ENCODE results near the gene SLC8A2.

Gene SLC8A2

DNA sequence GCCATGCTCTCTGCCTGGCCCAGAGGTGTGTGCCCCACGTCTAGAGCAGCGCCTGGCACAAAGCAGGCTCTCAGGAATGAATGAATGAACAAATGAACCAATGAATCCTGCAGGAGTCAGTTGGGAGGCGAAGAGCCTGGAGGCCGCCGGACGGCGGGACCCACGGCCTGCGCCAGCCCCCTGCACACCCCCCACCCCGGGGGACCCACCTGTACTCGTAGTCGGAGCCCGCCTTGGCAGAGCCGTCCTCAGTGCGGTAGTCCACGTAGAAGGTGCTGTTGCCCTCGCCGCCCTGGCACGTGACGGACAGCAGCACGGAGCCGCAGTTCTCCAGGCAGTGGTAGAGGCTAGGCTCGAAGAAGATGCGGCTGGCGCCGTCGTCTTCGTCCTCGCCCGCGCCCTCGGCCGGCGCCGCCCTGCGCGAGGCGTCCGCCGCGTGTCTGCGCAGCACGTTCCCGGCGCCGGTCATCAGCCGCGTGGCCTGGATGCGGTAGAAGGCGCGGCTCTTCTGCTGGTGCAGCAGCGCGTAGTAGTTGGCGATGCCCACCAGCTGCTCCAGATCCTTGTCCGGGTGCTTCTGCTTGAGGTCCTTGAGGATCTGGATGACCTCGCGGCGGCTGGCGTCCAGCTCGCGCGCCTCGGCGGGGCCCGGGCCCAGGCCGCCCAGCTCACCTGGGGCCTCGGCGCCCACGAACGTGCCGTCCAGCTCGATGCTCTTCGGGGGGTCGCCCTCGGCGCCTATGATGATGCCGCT is 14.8 kb downstream of the SLC8A2 start:
- no peak for DNase-seq

DNA sequence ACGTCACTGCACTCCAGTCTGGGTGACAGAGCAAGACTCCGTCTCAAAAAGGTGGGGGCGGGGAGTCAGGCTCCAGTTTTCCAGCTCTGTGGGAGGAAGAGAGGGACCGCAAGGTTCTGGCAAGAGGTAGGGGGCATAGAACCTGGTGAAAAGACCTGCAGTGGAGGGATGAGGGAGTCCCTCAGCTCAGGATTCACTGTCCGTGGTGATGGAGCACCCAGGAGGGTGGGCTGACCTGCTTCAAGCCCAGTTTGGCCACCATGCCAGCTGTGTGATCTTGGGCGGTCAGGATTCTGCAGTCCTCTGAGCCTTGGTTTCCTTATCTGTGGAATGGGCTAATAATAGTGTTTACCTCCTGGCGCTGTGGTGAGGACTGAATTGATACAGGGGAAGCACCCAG is 21.2 kb downstream of the SLC8A2 start:
- DNase-seq = no peak

DNA sequence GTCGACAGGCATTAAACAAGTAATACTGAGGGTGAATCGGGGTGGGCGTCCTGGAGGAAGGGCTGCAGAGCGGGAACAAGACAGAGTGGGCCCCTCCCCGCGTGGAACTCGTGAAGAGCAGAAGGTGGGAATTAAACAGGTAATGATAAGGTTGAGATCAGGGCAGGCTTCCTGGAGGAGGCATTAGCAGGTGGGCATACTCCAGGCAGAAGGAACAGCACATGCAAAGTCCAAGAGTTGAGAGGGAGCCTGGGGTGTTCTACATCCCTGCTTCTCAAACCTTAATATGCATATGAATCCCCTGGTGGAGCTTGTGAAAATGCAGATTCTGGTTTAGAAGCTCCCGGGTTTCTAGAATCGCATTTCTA is 23.3 kb downstream of the SLC8A2 start:
- no peak for DNase-seq

DNA sequence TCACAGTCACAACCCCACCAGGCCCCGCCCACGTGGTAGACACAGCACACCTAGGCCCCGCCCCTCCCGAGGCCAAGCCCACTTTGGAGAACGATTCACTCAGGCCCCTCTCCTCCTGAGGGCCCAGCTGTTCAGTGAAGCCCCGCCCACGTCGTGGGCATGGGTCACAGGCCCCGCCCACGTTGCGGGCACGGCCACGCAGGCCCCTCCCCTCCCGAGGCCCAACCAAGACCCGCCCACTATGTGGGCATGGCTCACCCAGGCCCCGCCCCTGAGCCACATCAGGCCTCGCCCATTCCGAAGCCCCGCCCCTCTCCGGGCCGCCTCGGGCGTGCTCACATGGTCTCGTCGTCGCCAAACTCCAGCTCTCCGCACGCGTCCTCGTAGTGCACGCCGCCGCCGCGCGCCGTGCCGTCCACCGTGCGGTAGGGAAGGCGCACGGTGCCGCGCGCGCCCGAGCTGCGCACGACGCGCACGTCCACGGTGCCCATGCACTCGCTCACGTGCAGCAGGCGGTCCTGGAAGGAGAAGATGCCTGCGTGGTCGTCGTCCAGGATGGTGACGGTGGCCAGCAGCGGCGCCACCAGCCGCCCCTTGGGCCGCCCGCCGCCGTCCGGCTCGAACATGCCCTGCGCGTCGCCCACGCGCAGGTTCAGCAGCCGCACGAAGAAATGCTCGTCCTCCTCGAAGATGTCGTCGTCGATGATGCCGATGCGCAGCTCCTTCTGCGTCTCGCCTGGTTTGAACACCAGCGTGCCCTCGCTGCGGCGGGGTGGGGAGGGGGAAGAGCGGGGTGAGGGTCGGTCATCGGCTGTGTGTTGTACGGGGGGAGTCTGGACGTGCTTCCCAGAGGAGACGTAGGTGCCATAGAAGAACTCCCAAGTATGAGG is 24.0 kb downstream of the SLC8A2 start:
- DNase-seq = no peak

DNA sequence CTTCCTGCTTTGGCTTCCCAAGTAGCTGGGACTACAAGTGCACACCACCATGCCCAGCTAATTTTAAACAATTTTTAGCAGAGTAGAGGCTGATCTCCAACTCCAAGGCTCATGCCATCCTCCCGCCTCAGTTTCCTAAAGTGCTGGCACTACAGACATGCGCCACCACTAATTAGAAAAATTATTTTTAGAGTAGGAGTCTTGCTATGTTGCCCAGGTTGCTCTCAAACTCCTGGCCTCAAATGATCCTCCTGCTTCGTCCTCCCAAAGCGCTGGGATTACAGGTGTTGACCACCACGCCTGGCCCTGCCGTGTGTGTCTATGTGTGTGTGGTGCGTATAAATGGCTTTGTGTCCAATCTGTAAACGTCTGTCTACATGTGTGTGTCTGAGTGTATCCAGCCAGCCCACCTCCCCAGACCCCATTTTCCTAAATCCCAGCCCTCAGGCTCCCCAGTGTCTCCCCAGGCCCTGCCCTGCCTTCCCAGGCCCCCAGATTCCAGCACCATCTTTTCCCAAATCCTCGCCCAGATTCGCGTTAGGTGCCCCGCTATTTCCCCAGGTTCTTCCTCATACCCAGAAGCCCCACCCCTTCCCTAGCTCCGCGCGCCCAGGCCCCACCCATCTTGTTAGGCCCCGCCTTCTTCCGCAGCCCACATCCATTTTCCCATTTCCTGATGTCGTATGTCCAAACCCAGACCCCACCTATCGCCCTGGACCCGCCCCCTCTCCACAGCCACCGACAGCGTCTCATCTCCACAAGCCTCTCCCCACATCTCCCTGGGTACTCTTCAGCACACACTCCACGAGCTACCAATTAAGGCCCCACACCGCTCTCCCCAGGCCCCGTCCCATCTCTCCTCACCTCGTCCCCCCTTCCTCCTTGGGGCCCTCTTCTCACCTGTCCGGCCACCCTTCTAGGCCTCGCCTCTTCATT is 24.9 kb downstream of the SLC8A2 start:
- no peak for DNase-seq

DNA sequence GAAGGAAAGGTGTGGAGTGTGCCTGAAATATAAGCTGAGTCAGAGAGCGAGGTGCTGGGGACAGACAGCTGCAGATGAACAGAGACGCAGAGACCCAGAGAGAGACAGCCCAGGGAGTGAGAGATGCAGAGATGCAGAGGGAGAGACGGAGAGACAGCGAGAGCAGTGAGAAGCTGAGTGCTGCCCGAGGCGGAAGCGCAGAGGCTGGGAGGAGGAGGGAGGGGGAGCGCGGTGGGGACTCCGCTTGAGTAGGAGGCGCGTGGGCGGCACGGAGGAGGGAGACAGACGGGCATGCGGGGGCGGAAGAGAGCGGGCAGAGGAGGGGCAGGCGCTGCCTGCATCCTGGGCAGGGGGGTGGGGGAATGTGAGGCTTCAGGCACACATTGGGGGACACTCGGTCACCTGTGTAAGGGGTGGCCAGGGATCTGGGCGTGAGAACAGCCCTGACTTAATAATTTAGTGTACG is 25.7 kb downstream of the SLC8A2 start:
- DNase-seq = peak; percentile 57

DNA sequence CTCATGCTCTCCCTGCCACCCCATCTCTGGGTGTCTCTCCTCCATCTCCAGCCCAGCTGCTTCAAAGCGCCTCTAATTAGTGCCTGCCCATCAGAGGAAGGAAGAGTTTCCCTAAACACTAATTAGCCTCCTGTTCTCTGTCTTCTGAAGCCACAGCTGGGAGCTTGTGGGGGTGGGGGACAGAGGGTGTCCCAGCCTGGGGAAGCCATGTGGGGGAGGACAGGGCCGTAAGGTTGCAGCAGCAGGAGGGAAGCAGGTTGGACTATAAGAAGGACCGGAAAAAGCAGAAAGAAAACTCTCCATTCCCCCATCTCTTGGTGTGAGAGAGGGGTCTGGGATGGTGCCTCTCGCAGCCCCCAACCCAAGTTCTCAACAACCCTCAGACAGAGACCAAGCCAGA is 26.2 kb downstream of the SLC8A2 start:
- no peak for DNase-seq

DNA sequence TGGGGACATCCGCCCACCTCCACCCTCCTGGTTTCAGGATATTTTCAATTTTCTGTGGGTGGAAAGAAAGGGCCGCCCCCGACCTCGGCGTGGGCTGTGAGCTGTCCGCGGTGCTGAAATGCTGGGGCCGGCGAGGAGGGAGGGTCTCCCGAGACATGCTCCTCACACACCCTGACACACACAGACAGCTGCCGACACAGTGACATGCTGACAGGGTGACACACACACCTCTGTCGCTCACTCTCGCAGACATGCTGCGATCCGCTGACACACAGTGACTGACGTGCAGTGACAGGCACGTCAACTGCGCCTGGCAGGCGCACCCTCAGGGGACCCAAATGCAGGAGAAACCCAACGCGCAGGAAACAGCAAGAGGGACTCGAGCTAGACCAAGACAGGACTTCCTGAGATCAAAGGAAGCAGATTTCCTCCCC is 27.3 kb downstream of the SLC8A2 start:
- DNase-seq = peak; percentile 20

DNA sequence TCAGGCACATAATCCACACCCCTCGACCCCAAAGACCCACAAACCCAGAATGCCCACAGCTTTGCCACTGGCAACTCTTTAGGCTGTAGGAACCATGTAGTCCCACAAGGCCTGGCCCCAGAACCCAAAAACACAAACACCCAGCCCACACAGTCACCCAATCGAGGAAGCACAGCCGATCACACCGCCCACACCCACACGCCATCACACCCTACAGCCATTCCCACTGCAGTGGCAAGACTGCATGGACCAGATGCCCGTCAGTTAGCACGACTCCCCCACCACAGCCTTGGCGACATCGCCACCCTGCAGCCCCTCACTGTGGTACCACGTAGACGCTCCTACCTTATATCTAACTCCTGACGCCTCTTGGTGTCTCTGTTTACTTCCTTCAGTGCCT is 28.4 kb downstream of the SLC8A2 start:
- no peak for DNase-seq

DNA sequence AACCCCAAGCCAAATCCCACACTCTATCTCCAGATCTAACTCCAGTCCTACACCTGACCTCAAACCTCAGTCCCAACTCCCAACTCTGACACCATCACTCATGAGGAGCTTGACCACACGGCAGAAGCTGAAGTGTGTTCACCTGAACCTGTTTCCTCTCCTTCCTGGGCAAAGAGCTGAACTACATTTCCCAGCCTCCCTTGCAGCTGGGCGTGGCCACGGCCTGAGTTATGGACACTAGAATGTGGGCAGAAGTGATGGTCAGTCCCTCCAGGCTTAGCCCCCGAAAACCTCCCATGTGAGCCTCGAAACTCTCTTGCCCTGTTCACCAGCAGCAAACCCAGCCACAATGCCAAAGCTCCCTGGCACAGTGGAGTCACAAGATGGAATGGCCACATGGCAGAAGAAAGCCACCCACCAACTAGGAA is 32.9 kb downstream of the SLC8A2 start:
- no peak for DNase-seq

DNA sequence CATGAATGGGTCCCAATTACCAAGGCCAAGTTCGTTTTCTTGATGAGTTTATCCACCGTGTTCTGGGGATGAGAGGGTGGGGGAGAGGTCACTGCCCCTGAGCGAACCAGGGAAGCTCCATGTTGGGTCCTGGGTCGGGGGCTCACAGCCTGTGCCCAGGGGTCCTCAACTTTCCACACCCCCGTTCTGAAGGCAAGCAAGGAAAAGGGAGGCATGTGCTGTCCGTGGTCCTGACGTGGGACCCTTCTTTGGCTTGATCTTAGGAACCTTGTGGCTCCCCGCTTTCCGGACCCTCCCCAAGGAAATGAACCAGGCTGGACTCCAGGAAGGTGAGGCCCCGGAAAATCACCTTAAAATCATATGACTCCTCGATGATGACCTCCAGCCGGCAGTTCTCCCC is 34.2 kb downstream of the SLC8A2 start:
- no peak for DNase-seq

DNA sequence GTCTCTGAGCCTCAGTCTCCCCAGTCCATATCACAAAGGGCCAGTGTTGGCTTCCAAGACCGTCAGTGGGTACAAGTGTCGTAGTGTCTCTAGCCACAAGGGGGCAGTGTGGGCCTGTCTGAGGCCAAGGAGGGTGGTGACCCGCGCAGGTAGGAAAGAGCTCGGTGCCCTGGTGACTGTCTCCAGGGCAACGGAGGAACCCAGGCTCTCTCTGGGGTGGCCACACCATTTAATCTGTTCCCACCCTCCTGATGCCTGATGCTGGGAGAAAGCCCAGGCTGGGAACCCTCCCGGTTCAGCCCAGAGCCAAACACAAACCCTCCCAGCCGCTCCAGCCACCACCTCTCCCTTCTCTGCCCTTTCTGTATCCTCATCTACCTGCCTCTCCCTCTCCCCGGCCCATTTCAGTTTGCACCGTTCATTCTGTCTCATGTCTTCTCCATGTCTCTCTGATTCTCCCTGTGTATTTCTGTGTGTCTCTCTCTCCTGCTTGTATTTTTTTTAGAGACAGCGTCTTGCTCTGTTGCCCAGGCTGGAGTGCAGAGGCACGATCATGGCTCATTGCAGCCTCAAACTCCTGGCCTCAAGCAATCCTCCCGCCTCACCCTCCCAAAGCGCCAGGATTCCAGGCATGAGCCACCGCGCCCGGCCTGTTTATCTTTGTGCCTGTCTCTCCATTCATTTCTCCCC is 34.8 kb downstream of the SLC8A2 start:
- DNase-seq = peak; percentile 76

DNA sequence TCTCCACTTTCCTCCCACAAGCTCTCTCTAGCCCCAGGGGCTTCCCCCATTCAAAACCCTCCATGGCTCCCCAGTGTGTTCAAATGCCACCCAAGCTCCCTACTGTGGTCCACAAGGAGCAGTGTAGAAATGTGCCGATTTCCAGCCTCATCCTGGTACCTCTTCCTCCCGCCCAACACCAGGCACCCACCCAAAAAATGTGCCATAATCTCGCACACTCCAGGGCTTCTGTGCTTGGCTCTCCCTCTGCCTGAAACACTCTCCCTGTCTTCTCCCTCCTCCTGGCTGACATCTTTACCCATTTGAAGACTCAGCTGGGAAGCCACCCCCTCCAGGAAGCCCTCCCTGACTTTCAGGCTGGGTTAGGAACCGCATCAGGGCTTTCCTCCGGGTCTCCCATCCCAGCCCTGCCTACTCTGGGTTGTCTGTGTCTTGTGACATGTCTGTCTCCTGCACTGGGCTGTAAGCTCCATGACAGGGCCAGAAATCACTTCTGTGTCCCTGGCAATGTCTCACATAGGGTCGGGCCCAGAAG is 35.7 kb downstream of the SLC8A2 start:
- DNase-seq = no peak

DNA sequence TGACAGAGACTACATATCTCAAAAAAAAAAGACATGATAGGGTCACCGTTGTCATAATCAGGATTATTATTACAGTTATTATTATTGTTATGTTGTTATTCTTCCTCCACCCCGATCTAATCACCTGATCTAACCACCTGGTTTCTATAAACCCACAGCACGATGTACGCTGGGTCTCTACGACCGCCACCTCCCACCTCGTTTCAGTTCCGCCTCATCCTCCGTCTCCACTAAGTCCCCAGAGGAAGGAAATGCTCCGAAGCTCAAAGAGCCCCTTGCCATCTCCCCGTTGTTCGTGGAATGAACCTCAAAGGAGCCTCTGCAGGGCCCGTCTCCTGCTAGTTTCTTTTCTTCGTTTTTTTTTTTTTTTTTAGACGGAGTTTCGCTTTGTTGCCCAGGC is 36.5 kb downstream of the SLC8A2 start:
- DNase-seq = no peak

DNA sequence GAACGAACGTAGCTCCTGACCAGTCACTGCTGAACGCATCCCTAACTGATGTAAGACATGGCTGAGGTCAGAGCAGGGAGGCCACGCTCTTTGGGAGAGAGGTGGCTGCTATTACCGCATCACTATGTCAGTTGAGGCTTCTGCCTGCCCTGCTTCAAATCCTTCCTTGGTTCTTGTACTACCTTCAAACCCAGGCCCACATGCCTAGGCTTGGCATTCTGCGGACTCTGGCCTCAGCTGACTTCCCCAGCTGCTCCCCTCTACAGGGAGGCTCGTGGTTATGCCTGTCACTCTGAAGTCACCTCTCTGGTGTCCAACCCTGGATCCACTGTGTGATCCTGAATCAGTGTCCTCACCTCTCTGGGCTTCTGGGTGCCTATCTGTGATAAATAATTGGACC is 37.6 kb downstream of the SLC8A2 start:
- no peak for DNase-seq

DNA sequence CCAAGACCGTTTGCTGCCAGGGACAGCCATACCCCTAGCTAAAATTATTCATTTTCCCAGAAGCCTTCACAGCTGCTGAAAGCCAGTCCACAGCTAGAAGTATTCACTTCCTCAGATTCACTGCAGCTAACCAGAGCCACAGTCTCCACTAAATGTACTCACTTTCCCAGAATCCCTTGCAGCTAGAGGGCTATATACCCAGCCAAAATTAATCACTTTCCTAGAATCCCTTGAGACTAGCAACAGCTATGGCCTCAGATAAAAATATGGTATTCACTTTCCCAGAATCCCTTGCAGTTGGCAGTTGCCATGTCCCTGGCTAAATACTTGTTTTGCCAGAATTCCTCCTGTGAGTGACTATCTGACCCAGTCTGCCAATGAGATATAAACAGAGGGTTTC is 38.6 kb downstream of the SLC8A2 start:
- no peak for DNase-seq

DNA sequence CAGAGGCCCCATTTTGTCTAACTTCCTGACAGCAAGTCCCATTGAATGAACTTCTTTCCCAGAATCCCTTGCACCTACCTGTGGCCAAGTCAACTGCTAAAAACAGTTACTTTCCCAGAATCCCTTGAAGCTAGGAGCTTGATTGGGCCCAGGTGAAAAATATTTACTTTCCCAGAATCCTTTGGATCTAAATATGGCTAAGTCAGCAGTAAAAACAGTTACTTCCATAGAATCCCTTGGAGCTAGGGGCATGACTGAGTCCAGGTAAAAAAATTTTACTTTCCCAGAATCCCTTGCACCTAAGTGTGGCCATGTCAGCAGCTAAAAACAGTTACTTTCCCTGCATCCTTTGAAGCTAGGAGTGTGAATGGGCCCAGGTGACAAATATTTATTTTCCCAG is 39.2 kb downstream of the SLC8A2 start:
- no peak for DNase-seq

DNA sequence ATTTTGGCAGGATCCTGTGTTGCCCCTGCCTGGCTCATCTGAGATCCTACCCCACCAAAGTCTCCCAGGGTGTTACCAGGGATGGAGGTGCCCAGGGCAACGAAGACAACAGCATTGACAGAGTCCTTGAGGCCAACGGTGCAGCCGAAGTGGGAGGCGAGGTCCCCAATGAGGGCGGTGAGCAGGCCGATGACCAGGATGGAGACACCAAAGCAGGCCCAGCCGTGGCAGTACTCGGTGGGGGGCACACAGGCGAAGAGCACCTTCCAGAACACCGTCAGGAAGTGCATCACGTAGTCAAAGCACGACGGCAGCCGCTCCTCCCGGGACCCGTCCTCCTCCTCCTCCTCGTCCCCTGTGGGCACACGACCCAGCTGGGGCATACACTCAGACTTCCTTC is 39.6 kb downstream of the SLC8A2 start:
- DNase-seq = no peak

DNA sequence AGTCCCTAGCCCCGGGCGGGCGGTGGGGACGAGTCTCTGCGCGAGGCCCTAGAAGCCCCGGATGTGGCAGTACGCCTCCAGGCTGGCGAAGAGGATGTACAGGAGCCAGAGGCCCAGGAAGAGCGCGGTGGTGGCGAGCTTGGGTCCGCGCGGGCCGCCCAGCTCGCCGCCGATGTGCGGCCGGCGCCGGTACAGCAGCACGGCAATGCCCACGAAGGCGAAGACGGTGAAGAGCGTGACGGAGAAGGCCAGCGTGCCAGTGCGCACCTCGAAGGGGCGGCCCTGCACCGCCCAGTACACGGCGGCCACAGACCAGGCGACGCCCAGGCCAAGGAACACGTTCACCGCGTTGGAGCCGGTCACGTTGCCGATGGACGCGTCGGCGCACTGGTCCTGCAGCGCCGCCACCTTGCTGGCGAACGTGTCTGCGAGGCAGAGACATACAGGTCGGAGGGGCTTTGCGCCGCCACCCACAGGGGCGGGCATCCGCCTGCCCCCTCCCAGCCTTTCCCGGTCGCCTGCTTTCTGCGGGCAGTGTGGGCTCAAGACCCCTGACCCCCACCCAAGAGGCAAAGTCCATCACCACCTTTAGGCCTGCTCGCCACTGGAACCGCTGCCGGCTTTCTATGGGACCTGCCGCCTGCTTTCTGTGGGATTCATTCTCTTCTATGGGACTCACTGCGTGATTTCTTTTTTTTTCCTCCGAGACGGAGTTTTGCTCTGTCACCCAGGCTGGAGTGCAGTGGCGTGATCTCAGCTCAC is 41.5 kb downstream of the SLC8A2 start:
- no peak for DNase-seq

DNA sequence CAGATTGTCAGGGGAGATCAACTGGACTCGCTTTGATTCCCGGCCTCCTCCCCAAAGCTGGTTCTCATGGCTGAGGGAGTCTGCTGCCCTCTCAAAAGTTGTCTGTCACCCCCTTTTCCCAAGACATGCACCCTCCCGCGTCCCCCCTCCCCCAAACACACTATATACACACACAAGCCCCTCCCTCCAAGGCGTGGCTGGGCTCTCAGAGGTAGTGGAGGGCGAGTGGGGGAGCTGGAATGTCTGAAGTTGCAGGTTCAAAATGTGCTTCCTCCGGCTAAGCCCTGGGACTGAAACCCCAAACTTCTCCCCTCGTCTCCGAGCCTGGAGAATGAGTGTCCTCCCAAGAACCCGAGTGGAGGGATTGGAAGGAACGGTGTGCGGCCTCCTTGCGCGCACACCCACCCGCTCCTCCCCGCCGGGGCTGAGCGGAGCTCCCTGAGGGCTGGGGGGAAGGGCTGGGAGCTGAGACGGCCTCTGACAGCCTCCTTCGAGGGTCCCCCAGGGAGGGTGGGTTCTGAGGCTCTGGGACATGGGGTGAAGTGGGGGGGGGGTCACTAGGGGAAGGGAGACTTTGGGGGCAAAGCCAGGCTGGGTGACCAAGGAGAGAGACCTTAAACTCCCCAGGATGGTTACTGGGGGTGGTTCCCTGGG is 42.4 kb downstream of the SLC8A2 start:
- DNase-seq = no peak

All from CD4-positive, alpha-beta T cell treated with Interleukin-4 for 4 hours (primary cell).